ENCODE results near the gene PTPRG. TPM values are rescaled to one million over a fixed set of nuclear protein-coding genes. Genes with fewer than 3 reads are reported as not detected.

Gene PTPRG
- total RNA-seq, 2 experiments from 2014 or later = 0.03 to 0.05 TPM

- Histone ChIP-seq H3K4me1 (ENCODE audit: insufficient read depth, low read length) (no peaks in the 10 kb centered on the region), H3K4me3 (ENCODE audit: low read length) (no peak overlapping the region), H3K9me3 (ENCODE audit: control insufficient read depth in 1 of 2, insufficient read depth in 1 of 2, low read length in 2 of 2) (no peaks in the 10 kb centered on the region), H3K27me3 (ENCODE audit: control insufficient read depth in 1 of 2, insufficient read depth in 2 of 2, low read length in 2 of 2) (peaks cover 0 to 3% of the 10 kb centered on the region in 2 experiments), H3K27ac (ENCODE audit: low read depth in 1 of 2, low read length in 2 of 2) (no peak overlapping the region), H3K36me3 (ENCODE audit: insufficient read depth, low read length) (no peaks in the 10 kb centered on the region)
- H3K4me3 Mint-ChIP-seq = no peak overlapping the region
- H3K36me3 Mint-ChIP-seq (ENCODE audit: low read depth) = no peaks in the 10 kb centered on the region
- ChIA-PET CTCF (no interaction called here), POLR2A (no interaction called here)
- H3K27ac Mint-ChIP-seq = no peak overlapping the region
- intact Hi-C loops (cut with DNase I, micrococcal nuclease) = no loop called here
- H3K27me3 Mint-ChIP-seq = peaks cover 3% of the 10 kb centered on the region
- H3K9me3 Mint-ChIP-seq = no peaks in the 10 kb centered on the region
- DNase-seq (no peak), ATAC-seq (ENCODE audit: poor library complexity) (no peak)
- H3K4me1 Mint-ChIP-seq (ENCODE audit: low read depth) = no peaks in the 10 kb centered on the region
- TF ChIP-seq, protein P1, sequence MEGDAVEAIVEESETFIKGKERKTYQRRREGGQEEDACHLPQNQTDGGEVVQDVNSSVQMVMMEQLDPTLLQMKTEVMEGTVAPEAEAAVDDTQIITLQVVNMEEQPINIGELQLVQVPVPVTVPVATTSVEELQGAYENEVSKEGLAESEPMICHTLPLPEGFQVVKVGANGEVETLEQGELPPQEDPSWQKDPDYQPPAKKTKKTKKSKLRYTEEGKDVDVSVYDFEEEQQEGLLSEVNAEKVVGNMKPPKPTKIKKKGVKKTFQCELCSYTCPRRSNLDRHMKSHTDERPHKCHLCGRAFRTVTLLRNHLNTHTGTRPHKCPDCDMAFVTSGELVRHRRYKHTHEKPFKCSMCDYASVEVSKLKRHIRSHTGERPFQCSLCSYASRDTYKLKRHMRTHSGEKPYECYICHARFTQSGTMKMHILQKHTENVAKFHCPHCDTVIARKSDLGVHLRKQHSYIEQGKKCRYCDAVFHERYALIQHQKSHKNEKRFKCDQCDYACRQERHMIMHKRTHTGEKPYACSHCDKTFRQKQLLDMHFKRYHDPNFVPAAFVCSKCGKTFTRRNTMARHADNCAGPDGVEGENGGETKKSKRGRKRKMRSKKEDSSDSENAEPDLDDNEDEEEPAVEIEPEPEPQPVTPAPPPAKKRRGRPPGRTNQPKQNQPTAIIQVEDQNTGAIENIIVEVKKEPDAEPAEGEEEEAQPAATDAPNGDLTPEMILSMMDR (IDR thresholded peaks at IDR 0.05) = no peak
Observed at GRCh38 chr3:62139957-62140356, 578.6 kb downstream of the PTPRG start.

- intact Hi-C loops (cut with DNase I, micrococcal nuclease) = no loop called here
- Mint-ChIP-seq H3K4me1 (ENCODE audit: low read depth) (no peaks in the 10 kb centered on the region), H3K27ac (no peak overlapping the region), H3K36me3 (ENCODE audit: low read depth) (no peaks in the 10 kb centered on the region), H3K27me3 (peaks cover 11% of the 10 kb centered on the region), H3K9me3 (no peaks in the 10 kb centered on the region), H3K4me3 (no peak overlapping the region)
- no peak for ATAC-seq (ENCODE audit: poor library complexity)
- Histone ChIP-seq H3K4me1 (ENCODE audit: insufficient read depth, low read length) (no peaks in the 10 kb centered on the region), H3K27me3 (ENCODE audit: control insufficient read depth in 1 of 2, insufficient read depth in 2 of 2, low read length in 2 of 2) (peaks cover 0 to 3% of the 10 kb centered on the region in 2 experiments), H3K36me3 (ENCODE audit: insufficient read depth, low read length) (no peaks in the 10 kb centered on the region), H3K27ac (ENCODE audit: low read depth in 1 of 2, low read length in 2 of 2) (no peak overlapping the region), H3K9me3 (ENCODE audit: control insufficient read depth in 1 of 2, insufficient read depth in 1 of 2, low read length in 2 of 2) (no peaks in the 10 kb centered on the region), H3K4me3 (ENCODE audit: low read length) (no peak overlapping the region)
- CTCF ChIA-PET = no interaction called here
- POLR2A ChIA-PET = no interaction called here
- no peak for DNase-seq
- TF ChIP-seq, protein P1 (IDR thresholded peaks at IDR 0.05) = no peak
Observed at GRCh38 chr3:62142331-62143085, 581.1 kb downstream of the PTPRG start.

DNA sequence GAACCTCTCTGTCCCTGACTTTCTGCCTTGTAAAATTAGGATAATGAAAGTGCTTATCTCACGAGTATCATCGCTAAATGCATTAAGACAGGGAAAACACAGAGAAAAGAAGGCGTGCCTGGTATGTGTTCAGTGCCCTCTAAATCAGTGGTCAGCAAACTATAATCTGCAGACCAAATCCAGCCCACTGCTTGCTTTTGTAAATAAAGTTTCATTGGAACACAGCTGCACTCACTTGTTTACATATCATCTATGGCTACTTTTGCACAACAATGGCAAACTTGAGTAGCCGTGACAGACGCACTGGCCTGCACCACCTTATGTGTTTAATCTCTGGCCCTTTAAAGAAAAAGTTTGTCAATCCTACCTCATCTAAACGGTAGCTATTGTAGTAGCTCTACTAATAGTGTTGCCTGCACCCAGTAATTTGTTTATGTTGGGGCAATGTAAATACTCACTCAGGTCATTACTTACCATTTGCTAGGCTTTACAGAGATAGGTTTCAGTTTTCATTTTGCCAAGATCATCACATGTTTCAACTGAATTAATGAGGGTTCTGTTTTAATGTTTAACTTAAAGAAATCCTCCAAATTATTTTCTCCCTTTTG is 582.6 kb downstream of the PTPRG start:
- H3K27me3 ChIP-seq (ENCODE audit: control insufficient read depth in 1 of 2, insufficient read depth in 2 of 2, low read length in 2 of 2) = peaks cover 0 to 3% of the 10 kb centered on the region in 2 experiments
- no peaks in the 10 kb centered on the region for H3K9me3 ChIP-seq (ENCODE audit: control insufficient read depth in 1 of 2, insufficient read depth in 1 of 2, low read length in 2 of 2)
- ATAC-seq (ENCODE audit: poor library complexity) (no peak), DNase-seq (no peak)
- POLR2A ChIA-PET = no interaction called here
- TF ChIP-seq, protein P1 (IDR thresholded peaks at IDR 0.05) = no peak
- H3K4me3 ChIP-seq (ENCODE audit: low read length) = no peak overlapping the region
- intact Hi-C loops (cut with DNase I, micrococcal nuclease) = no loop called here
- Mint-ChIP-seq H3K27me3 (peaks cover 11% of the 10 kb centered on the region), H3K4me3 (no peak overlapping the region), H3K4me1 (ENCODE audit: low read depth) (no peaks in the 10 kb centered on the region), H3K36me3 (ENCODE audit: low read depth) (no peaks in the 10 kb centered on the region), H3K9me3 (no peaks in the 10 kb centered on the region), H3K27ac (no peak overlapping the region)
- no peak overlapping the region for H3K27ac ChIP-seq (ENCODE audit: low read depth in 1 of 2, low read length in 2 of 2)
- no peaks in the 10 kb centered on the region for H3K4me1 ChIP-seq (ENCODE audit: insufficient read depth, low read length)
- no peaks in the 10 kb centered on the region for H3K36me3 ChIP-seq (ENCODE audit: insufficient read depth, low read length)
- CTCF ChIA-PET = no interaction called here

Data from CD4-positive, alpha-beta T cell (primary cell).